ENCODE results near the gene CNGA3. TPM values are rescaled to one million over a fixed set of nuclear protein-coding genes. Genes with fewer than 3 reads are reported as not detected.
"Not testable (repeated sequence)": the region's sequence is repeated elsewhere in the genome, so short reads cannot be mapped to it uniquely, and the experiment has no call there.

CNGA3 gene
- polyA plus RNA-seq, 4 donors = not detected

GRCh38 chr2:98394595-98395153 is 48.4 kb downstream of the CNGA3 start:
- DNase-seq (ENCODE audit: low read depth in 4 of 4, low spot score in 3 of 4) = no peak

GRCh38 chr2:98395977-98396376 is 49.7 kb downstream of the CNGA3 start:
- no peak for DNase-seq (ENCODE audit: low read depth in 4 of 4, low spot score in 3 of 4)

GRCh38 chr2:98396745-98397355 is 50.6 kb downstream of the CNGA3 start:
- no peak for DNase-seq (ENCODE audit: low read depth in 4 of 4, low spot score in 3 of 4)

- DNase-seq (ENCODE audit: low read depth in 4 of 4, low spot score in 3 of 4) = no peak
These were observed 52.9 kb downstream of the CNGA3 start for GRCh38 chr2:98399140-98399539.

GRCh38 chr2:98403878-98404277 is 57.6 kb downstream of the CNGA3 start:
- DNase-seq (ENCODE audit: low read depth in 4 of 4, low spot score in 3 of 4) = no peak

- DNase-seq (ENCODE audit: low read depth in 4 of 4, low spot score in 3 of 4) = no peak
These were observed 58.4 kb downstream of the CNGA3 start for GRCh38 chr2:98404556-98405250.

GRCh38 chr2:98405301-98405700 is 59.0 kb downstream of the CNGA3 start:
- no peak for DNase-seq (ENCODE audit: low read depth in 4 of 4, low spot score in 3 of 4)

GRCh38 chr2:98408155-98408554 is 61.9 kb downstream of the CNGA3 start:
- no peak for DNase-seq (ENCODE audit: low read depth in 4 of 4, low spot score in 3 of 4)

- peak; percentile 12 to 35 (median 24) for DNase-seq (ENCODE audit: low read depth in 4 of 4, low spot score in 3 of 4)
These were observed 66.6 kb downstream of the CNGA3 start for GRCh38 chr2:98412751-98413458.

GRCh38 chr2:98414246-98414645 is 68.0 kb downstream of the CNGA3 start:
- DNase-seq (ENCODE audit: low read depth in 4 of 4, low spot score in 3 of 4) = not testable (repeated sequence)

- DNase-seq (ENCODE audit: low read depth in 4 of 4, low spot score in 3 of 4) = not testable (repeated sequence)
These were observed 69.5 kb downstream of the CNGA3 start for GRCh38 chr2:98415719-98416248.

GRCh38 chr2:98416383-98417159 is 70.3 kb downstream of the CNGA3 start:
- no peak for DNase-seq (ENCODE audit: low read depth in 4 of 4, low spot score in 3 of 4)

- DNase-seq (ENCODE audit: low read depth in 4 of 4, low spot score in 3 of 4) = no peak
These were observed 73.3 kb downstream of the CNGA3 start for GRCh38 chr2:98419544-98419943.

GRCh38 chr2:98419977-98420725 is 73.9 kb downstream of the CNGA3 start:
- no peak for DNase-seq (ENCODE audit: low read depth in 4 of 4, low spot score in 3 of 4)

GRCh38 chr2:98422449-98422848 is 76.2 kb downstream of the CNGA3 start:
- no peak for DNase-seq (ENCODE audit: low read depth in 4 of 4, low spot score in 3 of 4)

GRCh38 chr2:98426771-98427170 is 80.5 kb downstream of the CNGA3 start:
- no peak for DNase-seq (ENCODE audit: low read depth in 4 of 4, low spot score in 3 of 4)

GRCh38 chr2:98432145-98432544 is 85.9 kb downstream of the CNGA3 start:
- no peak for DNase-seq (ENCODE audit: low read depth in 4 of 4, low spot score in 3 of 4)

- DNase-seq (ENCODE audit: low read depth in 4 of 4, low spot score in 3 of 4) = no peak
These were observed 87.2 kb downstream of the CNGA3 start for GRCh38 chr2:98433363-98433964.

- no peak for DNase-seq (ENCODE audit: low read depth in 4 of 4, low spot score in 3 of 4)
These were observed 88.2 kb downstream of the CNGA3 start for GRCh38 chr2:98434492-98434891.
